ENCODE results near the gene TCHH. TPM values are rescaled to one million over a fixed set of nuclear protein-coding genes. Genes with fewer than 3 reads are reported as not detected.

TCHH gene
- total RNA-seq, 1 experiment from 2014 or later, result 0.24 TPM

GRCh38 chr1:152151646-152152045 lies 36.4 kb upstream of the TCHH start:
- Histone ChIP-seq H3K27me3 (replicated peaks; ENCODE audit: insufficient read depth, low read depth, low read length, poor library complexity) (peaks cover 9% of the 10 kb centered on the region), H3K36me3 (ENCODE audit: insufficient read depth, low read length, poor library complexity, severe bottlenecking) (no peaks in the 10 kb centered on the region), H3K27ac (ENCODE audit: low read depth, low read length, poor library complexity, severe bottlenecking) (no peak overlapping the region), H3K4me3 (ENCODE audit: low read depth, low read length, poor library complexity, severe bottlenecking) (no peak overlapping the region), H3K9me3 (ENCODE audit: low read depth, low read length, poor library complexity, severe bottlenecking) (no peaks in the 10 kb centered on the region), H3K4me1 (ENCODE audit: insufficient read depth, low read length, poor library complexity, severe bottlenecking) (no peaks in the 10 kb centered on the region)
- DNase-seq (ENCODE audit: low spot score), result no peak
- BruUV-seq (replicated peaks), result no TSS peak
- ChIA-PET POLR2A (ENCODE audit: low non-redundant PET) (no interaction called here), CTCF (no interaction called here)
- intact Hi-C loops (cut with micrococcal nuclease; ENCODE audit: unreplicated experiment), result no loop called here
- no peak for TF ChIP-seq EZH2 (IDR thresholded peaks at IDR 0.05; ENCODE audit: borderline replicate concordance, low read depth, low read length, poor library complexity, severe bottlenecking)
- TF ChIP-seq CTCF (conservative IDR thresholded peaks at IDR 0.05; ENCODE audit: low read depth, low read length), result no peak

- BruUV-seq (replicated peaks), result no TSS peak
- no peaks in the 10 kb centered on the region for H3K36me3 ChIP-seq (ENCODE audit: insufficient read depth, low read length, poor library complexity, severe bottlenecking)
- intact Hi-C loops (cut with micrococcal nuclease; ENCODE audit: unreplicated experiment), result no loop called here
- TF ChIP-seq CTCF (conservative IDR thresholded peaks at IDR 0.05; ENCODE audit: low read depth, low read length) (no peak), EZH2 (IDR thresholded peaks at IDR 0.05; ENCODE audit: borderline replicate concordance, low read depth, low read length, poor library complexity, severe bottlenecking) (no peak)
- no peaks in the 10 kb centered on the region for H3K4me1 ChIP-seq (ENCODE audit: insufficient read depth, low read length, poor library complexity, severe bottlenecking)
- no peak overlapping the region for H3K27ac ChIP-seq (ENCODE audit: low read depth, low read length, poor library complexity, severe bottlenecking)
- no peaks in the 10 kb centered on the region for H3K9me3 ChIP-seq (ENCODE audit: low read depth, low read length, poor library complexity, severe bottlenecking)
- ChIA-PET POLR2A (ENCODE audit: low non-redundant PET) (no interaction called here), CTCF (no interaction called here)
- H3K27me3 ChIP-seq (replicated peaks; ENCODE audit: insufficient read depth, low read depth, low read length, poor library complexity), result peaks cover 9% of the 10 kb centered on the region
- no peak overlapping the region for H3K4me3 ChIP-seq (ENCODE audit: low read depth, low read length, poor library complexity, severe bottlenecking)
- no peak for DNase-seq (ENCODE audit: low spot score)
These were observed 33.7 kb upstream of the TCHH start for GRCh38 chr1:152148981-152149380.

DNA sequence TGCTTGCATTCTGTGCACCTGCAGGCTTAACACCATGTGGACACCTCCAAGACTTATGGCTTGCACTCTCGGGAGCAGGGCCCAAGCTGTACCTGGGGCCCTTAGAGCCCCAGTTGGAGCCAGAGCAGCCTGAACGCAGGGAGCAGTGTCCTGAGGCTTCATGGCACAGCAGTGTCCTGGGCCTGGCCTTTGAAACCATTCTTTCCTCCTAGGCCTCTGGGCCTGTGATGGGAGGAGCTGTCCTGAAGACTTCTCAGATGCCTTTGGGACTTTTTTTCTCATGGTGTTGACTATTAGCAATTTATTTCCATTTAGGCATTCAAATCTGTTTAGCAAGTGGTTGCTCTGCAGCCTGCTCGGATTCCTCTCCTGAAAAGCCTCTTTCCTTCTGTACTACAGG lies 32.8 kb upstream of the TCHH start:
- TF ChIP-seq CTCF (conservative IDR thresholded peaks at IDR 0.05; ENCODE audit: low read depth, low read length) (no peak), EZH2 (IDR thresholded peaks at IDR 0.05; ENCODE audit: borderline replicate concordance, low read depth, low read length, poor library complexity, severe bottlenecking) (no peak)
- Histone ChIP-seq H3K4me3 (ENCODE audit: low read depth, low read length, poor library complexity, severe bottlenecking) (no peak overlapping the region), H3K27ac (ENCODE audit: low read depth, low read length, poor library complexity, severe bottlenecking) (no peak overlapping the region), H3K9me3 (ENCODE audit: low read depth, low read length, poor library complexity, severe bottlenecking) (no peaks in the 10 kb centered on the region), H3K36me3 (ENCODE audit: insufficient read depth, low read length, poor library complexity, severe bottlenecking) (no peaks in the 10 kb centered on the region), H3K4me1 (ENCODE audit: insufficient read depth, low read length, poor library complexity, severe bottlenecking) (no peaks in the 10 kb centered on the region), H3K27me3 (replicated peaks; ENCODE audit: insufficient read depth, low read depth, low read length, poor library complexity) (peaks cover 5% of the 10 kb centered on the region)
- DNase-seq (ENCODE audit: low spot score), result no peak
- BruUV-seq (replicated peaks), result no TSS peak
- intact Hi-C loops (cut with micrococcal nuclease; ENCODE audit: unreplicated experiment), result no loop called here
- ChIA-PET POLR2A (ENCODE audit: low non-redundant PET) (no interaction called here), CTCF (no interaction called here)

Data from A673 (cell line).